Kidney (tissue), 14 donors: ENCODE data around the gene VPS26C. TPM values are rescaled to one million over a fixed set of nuclear protein-coding genes. Genes with fewer than 3 reads are reported as not detected.

Experiments used
- DNase-seq, 5 donors: peaks; one replicate each; pipeline ENCODE4 v3.0.0-alpha.2; 2013 to 2020
- FAIRE-seq: peaks from 2 replicates; lab custom pipeline; 2012; peaks lifted over from hg19 to GRCh38; lab: Jason Lieb, UNC
- H3K27ac ChIP-seq, 2 donors: one replicate each; pipeline ENCODE4 v1.7.0; 2013; ENCODE audit warnings: low read depth in 2 of 2, low read length in 2 of 2, inconsistent platforms in 1 of 2
- H3K27me3 ChIP-seq: one replicate; pipeline ENCODE4 v1.7.1; 2013; ENCODE audit warnings: low read length, inconsistent platforms; ENCODE audit not compliant: control insufficient read depth, insufficient read depth
- H3K36me3 ChIP-seq, 3 donors: one replicate each; pipeline versions ENCODE4 v1.7.0 to v1.7.1; 2013; ENCODE audit warnings: low read length in 3 of 3, control low read depth in 1 of 3, inconsistent platforms in 1 of 3; ENCODE audit not compliant: insufficient read depth in 3 of 3, control insufficient read depth in 2 of 3
- H3K4me1 ChIP-seq, 3 donors: one replicate each; pipeline versions ENCODE4 v1.7.0 to v1.7.1; 2013; ENCODE audit warnings: low read length in 3 of 3, inconsistent platforms in 1 of 3, low read depth in 1 of 3; ENCODE audit not compliant: control insufficient read depth in 2 of 3, insufficient read depth in 2 of 3
- H3K4me3 ChIP-seq, 3 donors: one replicate each; pipeline versions ENCODE4 v1.7.0 to v1.8.1; 2013; ENCODE audit warnings: low read length in 3 of 3, control low read depth in 1 of 3, inconsistent platforms in 1 of 3
- H3K9ac ChIP-seq, 3 donors: one replicate each; pipeline versions ENCODE4 v1.7.0 to v1.7.1; 2013; ENCODE audit warnings: low read length in 3 of 3, control low read depth in 1 of 3, inconsistent platforms in 1 of 3
- H3K9me3 ChIP-seq, 3 donors: one replicate each; pipeline versions ENCODE4 v1.7.0 to v1.7.1; 2013; ENCODE audit warnings: low read length in 3 of 3, control low read depth in 1 of 3, inconsistent platforms in 1 of 3; ENCODE audit not compliant: control insufficient read depth in 2 of 3, insufficient read depth in 1 of 3
- intact Hi-C: fragments of 100-400 bp; cut with DNase I; formaldehyde crosslinking; loops from one replicate; pipeline ENCODE4 v1.11.1; 2022
- polyA plus RNA-seq: library from polyadenylated mRNA; stranded (reverse); fragments of 350-450 nt; fragmentation: Illumina TruSeq; extraction: RNeasy Lipid Tissue Mini Kit (QIAGEN cat#74804); gene quantifications from one replicate; pipeline ENCODE4 v1.2.3, GENCODE V29; 2014; ENCODE audit warnings: low read depth, low replicate concordance; ENCODE audit not compliant: insufficient read depth
- total RNA-seq: library from RNA; stranded (reverse); fragmentation: NEBNext Ultra II Directional; extraction: Animal tissue kit (Norgen Biotek cat#: 25700); gene quantifications from one replicate; pipeline ENCODE4 v1.2.1, GENCODE V29; 2021
- TF ChIP-seq, protein P1 (sequence below): IDR thresholded peaks from 3 replicates; pipeline ENCODE4 v1.5.1; 2012; ENCODE audit warnings: mild to moderate bottlenecking, moderate library complexity, borderline replicate concordance; ENCODE audit not compliant: insufficient read depth; ENCODE audit errors: extremely low read depth
- donor health status: control.
- donor health status: control.
- donor health status: control.
- donor health status: control.
- donor health status: control.
- donor health status: DM: yes; HTN: yes; CAD: no.
- donor health status: Normal renal cell carcinoma (clear cell type).

Gene VPS26C
- total and polyA plus RNA-seq, 2 donors from 2014 or later: 30.0 to 51.8 TPM

DNA sequence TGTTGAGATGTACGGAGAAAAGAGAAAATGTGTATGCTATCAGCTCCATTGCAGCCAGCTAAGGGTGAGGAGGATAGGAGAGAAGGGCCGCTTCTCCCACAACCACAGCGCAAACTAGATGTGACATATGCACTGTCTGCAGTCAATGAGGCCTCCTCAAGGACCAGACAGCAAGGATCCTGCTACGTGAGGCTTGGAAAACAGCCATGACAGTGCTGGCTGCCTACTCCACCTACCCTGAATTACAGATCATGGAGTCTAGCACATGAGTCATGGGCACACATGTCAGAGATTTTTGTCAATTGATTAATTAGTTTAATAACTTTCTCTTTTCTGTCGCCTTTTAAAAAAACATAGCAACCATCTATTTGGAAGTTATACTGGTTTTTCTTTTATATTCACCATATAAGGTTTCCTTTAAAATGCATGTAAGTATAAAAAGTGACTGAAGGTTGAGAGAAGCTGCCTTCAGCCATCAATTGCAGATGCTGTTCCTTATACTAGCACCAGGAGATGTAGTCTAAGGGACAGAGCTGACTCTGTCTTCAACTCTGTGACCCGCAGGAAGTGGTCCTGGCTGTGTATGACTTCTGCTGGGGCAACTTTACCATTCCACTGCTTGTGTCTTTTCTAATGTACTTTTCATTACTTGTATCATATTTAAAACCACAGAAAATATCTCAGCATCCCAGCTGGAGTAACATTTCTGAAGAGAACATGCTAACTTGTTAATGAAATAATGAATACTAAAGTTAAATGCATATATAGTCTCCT lies 3.1 kb downstream of the VPS26C start:
- Histone ChIP-seq H3K27ac (no peak overlapping the region), H3K4me1 (peaks cover 0 to 6% (median 0%) of the 10 kb centered on the region in 3 donors), H3K9me3 (no peaks in the 10 kb centered on the region), H3K4me3 (no peak overlapping the region), H3K9ac (no peak overlapping the region), H3K36me3 (no peaks in the 10 kb centered on the region), H3K27me3 (no peaks in the 10 kb centered on the region)
- intact Hi-C loops: no loop called here
- TF ChIP-seq, protein P1, sequence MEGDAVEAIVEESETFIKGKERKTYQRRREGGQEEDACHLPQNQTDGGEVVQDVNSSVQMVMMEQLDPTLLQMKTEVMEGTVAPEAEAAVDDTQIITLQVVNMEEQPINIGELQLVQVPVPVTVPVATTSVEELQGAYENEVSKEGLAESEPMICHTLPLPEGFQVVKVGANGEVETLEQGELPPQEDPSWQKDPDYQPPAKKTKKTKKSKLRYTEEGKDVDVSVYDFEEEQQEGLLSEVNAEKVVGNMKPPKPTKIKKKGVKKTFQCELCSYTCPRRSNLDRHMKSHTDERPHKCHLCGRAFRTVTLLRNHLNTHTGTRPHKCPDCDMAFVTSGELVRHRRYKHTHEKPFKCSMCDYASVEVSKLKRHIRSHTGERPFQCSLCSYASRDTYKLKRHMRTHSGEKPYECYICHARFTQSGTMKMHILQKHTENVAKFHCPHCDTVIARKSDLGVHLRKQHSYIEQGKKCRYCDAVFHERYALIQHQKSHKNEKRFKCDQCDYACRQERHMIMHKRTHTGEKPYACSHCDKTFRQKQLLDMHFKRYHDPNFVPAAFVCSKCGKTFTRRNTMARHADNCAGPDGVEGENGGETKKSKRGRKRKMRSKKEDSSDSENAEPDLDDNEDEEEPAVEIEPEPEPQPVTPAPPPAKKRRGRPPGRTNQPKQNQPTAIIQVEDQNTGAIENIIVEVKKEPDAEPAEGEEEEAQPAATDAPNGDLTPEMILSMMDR: no peak
- FAIRE-seq (no peak), DNase-seq (no peak)

DNA sequence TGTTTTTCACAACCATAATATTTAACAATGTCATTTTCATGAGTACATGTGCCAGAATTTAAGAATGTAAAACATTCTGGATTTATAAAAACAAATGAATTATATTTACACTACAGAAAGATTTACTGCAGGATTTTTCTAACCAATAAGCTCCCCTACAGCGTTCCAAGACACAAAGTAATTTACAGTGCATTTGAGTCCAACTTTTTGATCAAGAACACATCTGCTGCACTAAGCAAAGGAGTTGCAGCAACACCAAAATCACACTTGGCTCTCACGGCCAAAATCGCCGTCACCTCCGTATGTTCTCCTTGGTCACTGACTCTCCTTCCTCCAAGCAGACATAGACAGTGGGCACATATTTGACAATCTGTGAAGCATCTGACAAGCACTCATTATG lies 7.7 kb downstream of the VPS26C start:
- H3K27me3 ChIP-seq: no peaks in the 10 kb centered on the region
- intact Hi-C loops: no loop called here
- H3K27ac ChIP-seq: no peak overlapping the region
- peaks cover 3 to 10% (median 9%) of the 10 kb centered on the region in 3 donors for H3K4me1 ChIP-seq
- TF ChIP-seq, protein P1: no peak
- H3K36me3 ChIP-seq: no peaks in the 10 kb centered on the region
- FAIRE-seq (no peak), DNase-seq (peak in 1 of 5 donors; percentile 25)
- H3K9me3 ChIP-seq: no peaks in the 10 kb centered on the region
- no peak overlapping the region for H3K9ac ChIP-seq
- no peak overlapping the region for H3K4me3 ChIP-seq

DNA sequence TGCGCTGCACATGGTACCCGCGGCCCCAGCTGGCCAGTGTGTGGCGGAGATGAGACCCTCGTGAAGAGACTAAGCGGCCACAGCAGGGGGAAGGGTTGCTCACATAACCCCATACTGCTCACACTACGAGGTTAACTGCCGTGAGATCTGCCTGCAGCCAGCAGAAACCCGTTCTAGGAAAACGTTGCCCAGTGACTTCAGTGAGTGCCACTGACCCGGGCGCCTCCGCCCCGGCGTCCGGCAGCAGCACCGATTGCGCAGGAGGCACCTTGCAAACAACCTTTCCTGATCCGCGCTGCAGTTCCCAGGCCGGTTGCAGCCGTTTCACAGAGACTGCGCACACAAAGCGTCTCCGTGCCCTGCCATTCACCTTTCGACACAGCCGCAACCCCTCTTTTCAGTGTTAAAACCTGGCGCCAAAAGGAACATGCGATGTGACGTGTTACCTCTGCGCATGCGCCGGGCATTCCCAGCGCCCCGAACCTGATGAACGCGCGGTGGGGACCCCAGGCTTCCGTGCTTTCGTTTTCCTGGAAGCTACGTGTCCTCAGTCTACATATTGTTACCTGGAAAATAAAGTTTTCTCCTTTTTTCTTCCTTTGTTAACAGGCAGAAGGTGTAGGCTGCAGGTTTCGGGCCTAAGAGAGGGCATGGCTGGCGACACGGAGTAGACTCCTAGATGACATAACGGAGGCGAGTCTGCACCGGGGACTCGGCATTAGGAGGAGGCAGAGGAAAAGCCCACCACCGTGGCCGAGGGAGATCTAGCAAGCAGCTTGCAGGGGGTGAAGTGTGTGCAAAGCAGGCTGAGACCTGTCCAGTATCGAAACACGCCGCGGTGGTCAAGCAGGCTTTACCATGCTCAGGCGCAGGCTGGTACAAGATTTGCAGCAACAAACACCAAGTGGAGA lies 8.9 kb downstream of the VPS26C start:
- Histone ChIP-seq H3K36me3 (no peaks in the 10 kb centered on the region), H3K4me1 (peaks cover 3 to 10% (median 9%) of the 10 kb centered on the region in 3 donors), H3K27ac (peak overlapping the region; percentile 83 to 86), H3K4me3 (peak overlapping the region; percentile 65 to 80 (median 77)), H3K9ac (peak overlapping the region; percentile 44 to 63 (median 51)), H3K9me3 (no peaks in the 10 kb centered on the region), H3K27me3 (no peaks in the 10 kb centered on the region)
- TF ChIP-seq, protein P1: no peak
- DNase-seq (peak; percentile 79 to 89 (median 84)), FAIRE-seq (no peak)
- intact Hi-C loops: no loop called here
